Measurements from ENCODE around the gene TOM1L2.
"Not testable (repeated sequence)": the region's sequence is repeated elsewhere in the genome, so short reads cannot be mapped to it uniquely, and the experiment has no call there.

TOM1L2 gene

GRCh38 chr17:17919169-17920107 is 52.8 kb downstream of the TOM1L2 start:
- DNase-seq: peak; percentile 60 to 64

- DNase-seq: no peak
Measured at GRCh38 chr17:17917394-17917793, 54.8 kb downstream of the TOM1L2 start.

- no peak for DNase-seq
Measured at GRCh38 chr17:17915183-17915582, 57.0 kb downstream of the TOM1L2 start.

- peak; percentile 17 to 18 for DNase-seq
Measured at GRCh38 chr17:17913695-17914332, 58.4 kb downstream of the TOM1L2 start.

- DNase-seq: not testable (repeated sequence)
Measured at GRCh38 chr17:17912336-17912735, 59.9 kb downstream of the TOM1L2 start.

- no peak for DNase-seq
Measured at GRCh38 chr17:17911001-17911613, 61.1 kb downstream of the TOM1L2 start.

GRCh38 chr17:17910060-17910459 is 62.1 kb downstream of the TOM1L2 start:
- no peak for DNase-seq

GRCh38 chr17:17909078-17909477 is 63.1 kb downstream of the TOM1L2 start:
- DNase-seq: no peak

- no peak for DNase-seq
Measured at GRCh38 chr17:17907469-17907868, 64.7 kb downstream of the TOM1L2 start.

- DNase-seq: no peak
Measured at GRCh38 chr17:17906418-17907215, 65.6 kb downstream of the TOM1L2 start.

GRCh38 chr17:17905036-17905320 is 67.2 kb downstream of the TOM1L2 start:
- DNase-seq: no peak

GRCh38 chr17:17904166-17905035 is 67.8 kb downstream of the TOM1L2 start:
- no peak for DNase-seq

- DNase-seq: no peak
Measured at GRCh38 chr17:17902877-17903276, 69.3 kb downstream of the TOM1L2 start.

GRCh38 chr17:17902376-17902775 is 69.8 kb downstream of the TOM1L2 start:
- DNase-seq: no peak

GRCh38 chr17:17900615-17901520 is 71.3 kb downstream of the TOM1L2 start:
- no peak for DNase-seq

GRCh38 chr17:17899486-17899885 is 72.7 kb downstream of the TOM1L2 start:
- DNase-seq: no peak

- no peak for DNase-seq
Measured at GRCh38 chr17:17898673-17899072, 73.5 kb downstream of the TOM1L2 start.

GRCh38 chr17:17897442-17897841 is 74.8 kb downstream of the TOM1L2 start:
- DNase-seq: no peak

GRCh38 chr17:17896746-17897145 is 75.5 kb downstream of the TOM1L2 start:
- DNase-seq: no peak

- DNase-seq: no peak
Measured at GRCh38 chr17:17893801-17894644, 78.2 kb downstream of the TOM1L2 start.
